ENCODE data around the gene LYPD4.

LYPD4 gene

DNA sequence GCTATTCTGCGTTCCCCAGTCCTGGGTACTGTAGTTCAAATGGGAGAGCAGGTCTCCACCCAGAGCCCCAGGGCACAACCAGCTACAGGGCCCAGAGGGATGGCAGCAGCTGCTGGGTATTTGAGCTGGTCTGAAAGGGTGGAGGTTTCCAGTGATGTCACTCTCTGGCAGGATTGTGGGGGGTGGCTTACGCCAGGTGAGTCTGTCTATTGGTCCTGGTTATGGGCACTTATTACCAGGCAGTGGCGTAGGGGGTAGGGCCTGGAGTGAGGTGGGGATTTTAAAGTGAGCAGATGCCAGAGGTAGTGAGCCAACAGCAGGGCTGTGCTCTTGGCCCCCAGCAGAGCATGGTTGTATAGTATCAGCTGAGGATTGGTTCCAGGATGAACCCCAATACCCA is 21.8 kb upstream of the LYPD4 start:
- no peak for DNase-seq (ENCODE audit: low read depth)
- TF ChIP-seq CTCF (conservative IDR thresholded peaks at IDR 0.05; ENCODE audit: low read depth, low read length): no peak
- H3K4me3 ChIP-seq (ENCODE audit: low read depth, low read length): no peak overlapping the region

GRCh38 chr19:41864374-41864773 is 19.9 kb upstream of the LYPD4 start:
- no peak for TF ChIP-seq CTCF (conservative IDR thresholded peaks at IDR 0.05; ENCODE audit: low read depth, low read length)
- no peak for DNase-seq (ENCODE audit: low read depth)
- no peak overlapping the region for H3K4me3 ChIP-seq (ENCODE audit: low read depth, low read length)

- no peak for TF ChIP-seq CTCF (conservative IDR thresholded peaks at IDR 0.05; ENCODE audit: low read depth, low read length)
- DNase-seq (ENCODE audit: low read depth): no peak
- H3K4me3 ChIP-seq (ENCODE audit: low read depth, low read length): no peak overlapping the region
Measured at GRCh38 chr19:41863209-41863931, 18.9 kb upstream of the LYPD4 start.

- H3K4me3 ChIP-seq (ENCODE audit: low read depth, low read length): peak overlapping the region; percentile 6
- DNase-seq (ENCODE audit: low read depth): no peak
- no peak for TF ChIP-seq CTCF (conservative IDR thresholded peaks at IDR 0.05; ENCODE audit: low read depth, low read length)
Measured at GRCh38 chr19:41862445-41862986, 18.0 kb upstream of the LYPD4 start.

DNA sequence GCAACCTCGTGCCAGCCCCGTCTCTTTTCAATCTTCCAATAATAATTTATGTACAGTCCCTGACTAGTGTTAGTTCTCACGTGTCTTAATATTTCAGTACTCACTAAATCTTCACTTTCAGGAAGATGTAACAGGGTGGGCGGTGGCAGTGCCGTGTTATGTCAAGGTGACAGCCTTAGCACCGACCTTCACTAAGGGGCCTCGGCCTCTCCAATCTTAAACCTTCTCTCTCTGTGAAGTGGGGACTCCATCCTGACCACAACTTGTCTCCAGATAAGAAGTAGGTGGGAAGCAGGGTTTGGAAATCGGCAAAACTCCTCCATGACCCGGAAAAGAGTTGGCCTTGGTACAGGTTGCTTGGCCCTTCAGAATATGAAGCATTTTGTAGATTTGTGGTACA is 17.4 kb upstream of the LYPD4 start:
- no peak for TF ChIP-seq CTCF (conservative IDR thresholded peaks at IDR 0.05; ENCODE audit: low read depth, low read length)
- no peak overlapping the region for H3K4me3 ChIP-seq (ENCODE audit: low read depth, low read length)

GRCh38 chr19:41861116-41861768 is 16.8 kb upstream of the LYPD4 start:
- no peak for DNase-seq (ENCODE audit: low read depth)
- H3K4me3 ChIP-seq (ENCODE audit: low read depth, low read length): peak overlapping the region; percentile 76
- TF ChIP-seq CTCF (conservative IDR thresholded peaks at IDR 0.05; ENCODE audit: low read depth, low read length): no peak

More for the DNA sequence above, 17.4 kb upstream of the LYPD4 start:
- DNase-seq (ENCODE audit: low read depth): no peak

Data from choroid plexus epithelial cell (primary cell).